K562 (cell line): ENCODE results near the gene LHFPL5. TPM values are rescaled to one million over a fixed set of nuclear protein-coding genes. Genes with fewer than 3 reads are reported as not detected.

Experiments used
- E2F3 ChIP-seq: fragments of 250-450 bp; sonication (Bioruptor Pico); IDR thresholded peaks from 2 replicates; pipeline ENCODE4 v1.4.0; 2020; ENCODE audit warnings: mild to moderate bottlenecking
- ELF1 ChIP-seq: fragments of 200-800 bp; sonication (Bioruptor generic); IDR thresholded peaks from 2 replicates; pipeline ENCODE4 v1.6.1; 2016; ENCODE audit warnings: missing genetic modification characterization, missing compliant biosample characterization
- FOSL1 ChIP-seq: fragments of 200-800 bp; sonication (Bioruptor generic); conservative IDR thresholded peaks from 2 replicates; pipeline ENCODE4 v1.6.1; 2016; ENCODE audit warnings: missing genetic modification characterization, missing compliant biosample characterization
- HDAC2 ChIP-seq: fragments of 450-650 bp; IDR thresholded peaks from 2 replicates; pipeline ENCODE4 v1.6.1; 2016; ENCODE audit warnings: mild to moderate bottlenecking
- ILF3 ChIP-seq: fragments of 450-650 bp; IDR thresholded peaks from 2 replicates; pipeline ENCODE4 v1.6.1; 2018; ENCODE audit warnings: antibody characterized with exemption, mild to moderate bottlenecking, moderate library complexity, borderline replicate concordance
- SOX6 ChIP-seq: fragments of 450-650 bp; IDR thresholded peaks from 2 replicates; pipeline ENCODE4 v1.6.1; 2014; ENCODE audit warnings: mild to moderate bottlenecking
- ZC3H11A ChIP-seq: IDR thresholded peaks from 2 replicates; pipeline ENCODE4 v1.6.1; 2012; ENCODE audit warnings: low read depth, low read length, improper control_type of control experiment
- ZNF766 ChIP-seq: fragments of 200-800 bp; sonication (Bioruptor generic); conservative IDR thresholded peaks from 2 replicates; pipeline ENCODE4 v1.6.1; 2016; ENCODE audit warnings: missing genetic modification characterization, missing compliant biosample characterization
- polyA plus RNA-seq, 8 experiments: library from polyadenylated mRNA; depleted of rRNA in 4 of 8; stranded (reverse) in 5 of 8; unstranded in 3 of 8; fragments of >200 nt; fragmentation: Nextera tagmentation in 2 of 8; fragmentation: Illumina TruSeq in 1 of 8; extraction: Ambion mirVana in 2 of 8; extraction: Trizol in 1 of 8; gene quantifications; 2 replicates each; pipeline versions ENCODE4 v1.2.1 to v1.2.3, GENCODE V29; 2011 to 2014; ENCODE audit warnings: inconsistent platforms in 1 of 8, missing spikeins in 1 of 8
- total RNA-seq, 7 experiments: library from RNA; depleted of rRNA in 6 of 7; stranded (reverse); fragments of >200 nt in 6 of 7; fragmentation: Illumina TruSeq in 2 of 7; extraction: Trizol in 2 of 7; gene quantifications; 2 replicates each; pipeline versions ENCODE4 v1.2.1 to v1.2.3, GENCODE V29; 2011 to 2021; ENCODE audit warnings: low replicate concordance in 1 of 7
- TF ChIP-seq, protein P1 (sequence below): sonication (generic); formaldehyde crosslinking; IDR thresholded peaks from 2 replicates; pipeline ENCODE4 v1.8.1; 2022; ENCODE audit warnings: missing genetic modification reagents
- TF ChIP-seq, protein P2 (sequence below): fragments of 450-650 bp; IDR thresholded peaks from 2 replicates; pipeline ENCODE4 v1.6.1; 2016; ENCODE audit warnings: borderline replicate concordance
- TF ChIP-seq, protein P3 (sequence below): fragments of 250-450 bp; sonication (Bioruptor Pico); IDR thresholded peaks from 2 replicates; pipeline ENCODE4 v1.9.0; 2021; ENCODE audit warnings: mild to moderate bottlenecking
- TF ChIP-seq, protein P4 (sequence below), 2 experiments: fragments of 450-650 bp in 1 of 2; sonication (generic) in 1 of 2; formaldehyde crosslinking in 1 of 2; IDR thresholded peaks in 1 of 2; conservative IDR thresholded peaks in 1 of 2; 2 replicates each; pipeline versions ENCODE4 v1.6.1 to v1.8.1; 2016 to 2023; ENCODE audit warnings: mild to moderate bottlenecking in 2 of 2, moderate library complexity in 2 of 2, inconsistent platforms in 1 of 2, missing genetic modification reagents in 1 of 2

LHFPL5 gene
- total and polyA plus RNA-seq, 9 of the 15 experiments (the other 6 are each of a cell fraction or from before 2014, with no cell fraction given) = not detected

DNA sequence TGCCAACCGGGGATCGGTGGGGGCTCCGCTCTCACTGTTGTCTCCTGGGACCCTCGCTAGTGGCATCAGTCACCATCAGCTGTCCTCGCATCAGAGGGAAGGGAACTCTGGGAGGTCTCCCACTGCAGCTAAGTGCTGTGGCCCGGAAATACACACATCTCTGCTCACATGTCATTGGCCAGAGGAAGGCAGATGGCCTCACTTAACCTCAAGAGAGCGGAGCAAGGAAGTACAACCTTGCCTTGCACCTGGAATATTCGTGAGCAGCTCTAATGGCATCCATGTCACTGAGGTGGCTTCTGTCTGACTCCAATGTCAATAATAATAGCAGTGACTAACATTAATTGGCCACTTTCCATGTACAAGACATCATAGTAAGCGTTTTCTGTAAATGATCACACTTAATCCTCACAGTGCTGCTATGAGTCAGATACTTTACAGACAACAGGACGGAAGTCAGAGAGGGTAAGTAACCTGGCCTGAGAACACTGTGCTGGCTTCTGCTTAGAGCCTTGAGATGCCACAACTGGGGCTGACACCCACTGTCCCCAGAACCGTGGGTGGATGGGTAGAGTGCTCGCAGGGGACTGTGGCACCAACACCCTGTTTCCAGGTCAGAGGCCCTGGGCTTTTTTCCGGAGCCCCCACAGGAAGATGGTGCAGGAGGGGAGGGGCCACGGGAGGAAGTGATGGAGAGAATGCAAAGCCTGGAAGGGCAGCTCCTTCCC is 6.0 kb downstream of the LHFPL5 start (continued):
- TF ChIP-seq, protein P1, sequence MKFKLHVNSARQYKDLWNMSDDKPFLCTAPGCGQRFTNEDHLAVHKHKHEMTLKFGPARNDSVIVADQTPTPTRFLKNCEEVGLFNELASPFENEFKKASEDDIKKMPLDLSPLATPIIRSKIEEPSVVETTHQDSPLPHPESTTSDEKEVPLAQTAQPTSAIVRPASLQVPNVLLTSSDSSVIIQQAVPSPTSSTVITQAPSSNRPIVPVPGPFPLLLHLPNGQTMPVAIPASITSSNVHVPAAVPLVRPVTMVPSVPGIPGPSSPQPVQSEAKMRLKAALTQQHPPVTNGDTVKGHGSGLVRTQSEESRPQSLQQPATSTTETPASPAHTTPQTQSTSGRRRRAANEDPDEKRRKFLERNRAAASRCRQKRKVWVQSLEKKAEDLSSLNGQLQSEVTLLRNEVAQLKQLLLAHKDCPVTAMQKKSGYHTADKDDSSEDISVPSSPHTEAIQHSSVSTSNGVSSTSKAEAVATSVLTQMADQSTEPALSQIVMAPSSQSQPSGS (CRISPR knock-in tag) = no peak
- TF ChIP-seq, protein P2, sequence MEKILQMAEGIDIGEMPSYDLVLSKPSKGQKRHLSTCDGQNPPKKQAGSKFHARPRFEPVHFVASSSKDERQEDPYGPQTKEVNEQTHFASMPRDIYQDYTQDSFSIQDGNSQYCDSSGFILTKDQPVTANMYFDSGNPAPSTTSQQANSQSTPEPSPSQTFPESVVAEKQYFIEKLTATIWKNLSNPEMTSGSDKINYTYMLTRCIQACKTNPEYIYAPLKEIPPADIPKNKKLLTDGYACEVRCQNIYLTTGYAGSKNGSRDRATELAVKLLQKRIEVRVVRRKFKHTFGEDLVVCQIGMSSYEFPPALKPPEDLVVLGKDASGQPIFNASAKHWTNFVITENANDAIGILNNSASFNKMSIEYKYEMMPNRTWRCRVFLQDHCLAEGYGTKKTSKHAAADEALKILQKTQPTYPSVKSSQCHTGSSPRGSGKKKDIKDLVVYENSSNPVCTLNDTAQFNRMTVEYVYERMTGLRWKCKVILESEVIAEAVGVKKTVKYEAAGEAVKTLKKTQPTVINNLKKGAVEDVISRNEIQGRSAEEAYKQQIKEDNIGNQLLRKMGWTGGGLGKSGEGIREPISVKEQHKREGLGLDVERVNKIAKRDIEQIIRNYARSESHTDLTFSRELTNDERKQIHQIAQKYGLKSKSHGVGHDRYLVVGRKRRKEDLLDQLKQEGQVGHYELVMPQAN = no peak
- no peak for TF ChIP-seq ILF3
- TF ChIP-seq ELF1 (tag) = peak; percentile 23; the same call in 1 of the 2 replicates
- TF ChIP-seq, protein P3, sequence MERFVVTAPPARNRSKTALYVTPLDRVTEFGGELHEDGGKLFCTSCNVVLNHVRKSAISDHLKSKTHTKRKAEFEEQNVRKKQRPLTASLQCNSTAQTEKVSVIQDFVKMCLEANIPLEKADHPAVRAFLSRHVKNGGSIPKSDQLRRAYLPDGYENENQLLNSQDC (CRISPR knock-in tag) = no peak
- TF ChIP-seq ZNF766 = no peak
- no peak for TF ChIP-seq E2F3 (CRISPR knock-in tag)
- no peak for TF ChIP-seq HDAC2
- TF ChIP-seq, protein P4, sequence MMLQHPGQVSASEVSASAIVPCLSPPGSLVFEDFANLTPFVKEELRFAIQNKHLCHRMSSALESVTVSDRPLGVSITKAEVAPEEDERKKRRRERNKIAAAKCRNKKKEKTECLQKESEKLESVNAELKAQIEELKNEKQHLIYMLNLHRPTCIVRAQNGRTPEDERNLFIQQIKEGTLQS (IDR thresholded peaks at IDR 0.05) = peak; percentile 29; the same call in 1 of the 2 replicates
- TF ChIP-seq, protein P4 (CRISPR knock-in tag; conservative IDR thresholded peaks at IDR 0.05) = no peak
- peak; percentile 56 for TF ChIP-seq FOSL1 (tag)
- TF ChIP-seq ZC3H11A = no peak
- no peak for TF ChIP-seq SOX6
